BE2C (cell line): Measurements from ENCODE around the gene ADAMTS8.
"Not testable (repeated sequence)": the region's sequence is repeated elsewhere in the genome, so short reads cannot be mapped to it uniquely, and the experiment has no call there.

Experiments used
- DNase-seq: peaks from one replicate; pipeline ENCODE4 v3.0.0-alpha.2; 2020
- H3K27me3 ChIP-seq: fragments of 250-450 bp; sonication (Bioruptor Pico); 2 replicates; pipeline ENCODE4 v1.5.1; 2020; ENCODE audit warnings: mild to moderate bottlenecking
- H3K36me3 ChIP-seq: fragments of 250-450 bp; sonication (Bioruptor Pico); 2 replicates; pipeline ENCODE4 v1.5.1; 2020; ENCODE audit warnings: mild to moderate bottlenecking
- H3K4me1 ChIP-seq: fragments of 250-450 bp; sonication (Bioruptor Pico); 2 replicates; pipeline ENCODE4 v1.5.1; 2020
- H3K4me3 ChIP-seq: 2 replicates; pipeline ENCODE4 v1.5.1; 2011; ENCODE audit warnings: low read depth, low read length
- H3K9me3 ChIP-seq: fragments of 250-450 bp; sonication (Bioruptor Pico); 2 replicates; pipeline ENCODE4 v1.5.1; 2020
- TF ChIP-seq, protein P1 (sequence below): IDR thresholded peaks from 2 replicates; pipeline ENCODE4 v1.5.1; 2012; ENCODE audit warnings: mild to moderate bottlenecking, low read depth, low read length

Gene ADAMTS8

DNA sequence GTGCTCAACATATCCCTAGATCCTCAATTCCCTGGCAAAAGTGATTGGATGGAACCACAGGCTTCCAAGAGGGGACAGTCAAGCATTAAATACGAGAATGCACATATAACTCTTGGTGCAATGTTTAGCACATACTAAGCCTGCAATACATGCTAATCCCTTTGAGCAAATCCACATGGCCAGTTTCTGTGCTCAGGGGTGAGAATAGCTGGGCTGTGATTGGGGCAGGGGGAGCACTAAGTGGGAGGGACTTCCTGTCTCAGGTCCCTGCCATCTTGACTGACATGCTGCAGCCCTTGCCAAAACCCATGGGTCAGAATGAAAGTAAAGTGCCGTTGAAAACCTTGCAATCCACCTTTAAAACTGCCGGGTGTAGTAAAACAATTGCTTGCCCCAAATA is 17.4 kb upstream of the ADAMTS8 start:
- Histone ChIP-seq H3K36me3 (no peaks in the 10 kb centered on the region), H3K4me1 (no peaks in the 10 kb centered on the region), H3K4me3 (no peak overlapping the region), H3K9me3 (no peaks in the 10 kb centered on the region), H3K27me3 (peaks cover 22% of the 10 kb centered on the region)
- TF ChIP-seq, protein P1, sequence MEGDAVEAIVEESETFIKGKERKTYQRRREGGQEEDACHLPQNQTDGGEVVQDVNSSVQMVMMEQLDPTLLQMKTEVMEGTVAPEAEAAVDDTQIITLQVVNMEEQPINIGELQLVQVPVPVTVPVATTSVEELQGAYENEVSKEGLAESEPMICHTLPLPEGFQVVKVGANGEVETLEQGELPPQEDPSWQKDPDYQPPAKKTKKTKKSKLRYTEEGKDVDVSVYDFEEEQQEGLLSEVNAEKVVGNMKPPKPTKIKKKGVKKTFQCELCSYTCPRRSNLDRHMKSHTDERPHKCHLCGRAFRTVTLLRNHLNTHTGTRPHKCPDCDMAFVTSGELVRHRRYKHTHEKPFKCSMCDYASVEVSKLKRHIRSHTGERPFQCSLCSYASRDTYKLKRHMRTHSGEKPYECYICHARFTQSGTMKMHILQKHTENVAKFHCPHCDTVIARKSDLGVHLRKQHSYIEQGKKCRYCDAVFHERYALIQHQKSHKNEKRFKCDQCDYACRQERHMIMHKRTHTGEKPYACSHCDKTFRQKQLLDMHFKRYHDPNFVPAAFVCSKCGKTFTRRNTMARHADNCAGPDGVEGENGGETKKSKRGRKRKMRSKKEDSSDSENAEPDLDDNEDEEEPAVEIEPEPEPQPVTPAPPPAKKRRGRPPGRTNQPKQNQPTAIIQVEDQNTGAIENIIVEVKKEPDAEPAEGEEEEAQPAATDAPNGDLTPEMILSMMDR, result no peak
- no peak for DNase-seq

DNA sequence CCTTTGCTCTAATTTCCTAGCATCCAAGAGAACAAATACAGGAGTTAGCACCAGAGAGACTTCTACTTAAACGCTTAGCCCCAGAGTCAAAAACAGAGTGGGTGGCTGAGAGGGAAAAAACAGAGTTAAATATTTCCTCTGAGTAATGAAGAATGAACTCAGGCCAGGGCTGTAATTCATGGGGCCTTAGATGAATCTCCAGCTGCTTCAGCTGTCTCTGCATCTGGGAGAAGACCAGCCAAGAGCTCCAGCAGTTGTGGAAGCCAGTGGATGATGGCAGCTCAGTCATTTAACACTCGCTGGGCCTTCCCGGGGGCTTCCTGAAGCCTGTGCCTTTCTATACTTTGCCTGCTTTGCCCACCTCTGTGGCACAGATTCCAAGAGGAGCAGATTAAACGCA is 14.3 kb upstream of the ADAMTS8 start:
- H3K9me3 ChIP-seq, result no peaks in the 10 kb centered on the region
- H3K4me3 ChIP-seq, result no peak overlapping the region
- H3K4me1 ChIP-seq, result no peaks in the 10 kb centered on the region
- DNase-seq, result no peak
- H3K36me3 ChIP-seq, result no peaks in the 10 kb centered on the region
- no peaks in the 10 kb centered on the region for H3K27me3 ChIP-seq
- TF ChIP-seq, protein P1, result no peak

DNA sequence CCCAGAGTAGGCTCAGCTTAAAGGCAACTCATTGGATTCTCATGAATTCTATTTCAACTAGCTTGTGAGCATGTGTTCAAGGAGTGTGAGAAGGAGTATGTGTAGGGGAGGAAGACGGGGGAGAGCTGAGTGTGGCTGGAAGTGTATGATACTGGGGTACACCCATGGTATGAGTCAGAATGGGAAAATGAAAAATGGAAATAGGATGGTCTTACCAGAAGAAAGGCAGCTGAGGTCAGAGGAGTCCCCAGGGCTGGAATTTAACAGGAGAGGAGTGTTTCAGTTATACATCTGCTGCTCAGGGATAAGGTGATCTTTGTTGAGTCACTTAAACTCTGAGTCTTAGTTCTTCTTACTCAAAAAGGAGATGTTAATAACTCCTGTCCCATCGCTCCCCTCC is 13.3 kb upstream of the ADAMTS8 start:
- DNase-seq, result no peak
- no peak overlapping the region for H3K4me3 ChIP-seq
- no peaks in the 10 kb centered on the region for H3K4me1 ChIP-seq
- no peaks in the 10 kb centered on the region for H3K36me3 ChIP-seq
- TF ChIP-seq, protein P1, result no peak
- no peaks in the 10 kb centered on the region for H3K27me3 ChIP-seq
- H3K9me3 ChIP-seq, result no peaks in the 10 kb centered on the region

DNA sequence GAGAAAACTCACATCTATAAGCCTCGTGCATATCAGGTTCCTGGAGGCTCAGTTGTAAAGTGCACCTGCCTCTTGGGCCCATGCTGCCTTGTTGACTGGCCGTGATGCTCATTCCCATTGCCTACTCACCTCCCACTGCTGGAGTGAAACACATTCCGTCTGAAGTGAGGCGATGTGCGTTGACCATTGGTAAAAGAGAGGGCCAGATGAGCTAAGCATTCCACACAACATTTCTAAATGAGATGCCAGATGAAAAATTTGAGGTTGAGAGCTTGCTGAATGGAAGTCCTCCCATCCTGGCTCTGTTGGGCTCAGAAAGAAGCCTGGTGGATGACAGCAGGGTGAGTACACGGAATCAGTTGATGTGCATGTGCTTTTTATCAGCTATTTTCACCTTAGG is 11.5 kb upstream of the ADAMTS8 start:
- DNase-seq, result no peak
- no peaks in the 10 kb centered on the region for H3K9me3 ChIP-seq
- H3K4me3 ChIP-seq, result no peak overlapping the region
- TF ChIP-seq, protein P1, result no peak
- H3K36me3 ChIP-seq, result no peaks in the 10 kb centered on the region
- no peaks in the 10 kb centered on the region for H3K27me3 ChIP-seq
- H3K4me1 ChIP-seq, result no peaks in the 10 kb centered on the region

DNA sequence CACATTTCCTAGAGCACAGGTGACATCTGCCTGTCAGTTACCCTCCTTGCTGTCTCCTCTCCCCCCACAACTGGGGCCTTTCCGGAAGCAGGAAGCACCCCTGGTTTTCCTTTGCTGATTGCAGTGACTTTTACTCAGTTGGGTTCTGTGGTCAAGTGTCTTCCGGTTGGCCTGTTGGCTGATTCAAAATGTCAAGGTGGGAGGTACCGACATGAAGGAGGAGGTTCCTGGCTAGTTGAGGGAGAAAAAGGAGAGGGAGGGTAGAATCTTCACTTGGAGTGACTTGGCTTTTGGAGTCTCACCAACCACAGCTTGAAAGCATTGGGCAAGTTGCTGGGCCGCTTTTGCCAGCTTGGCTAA is 10.7 kb upstream of the ADAMTS8 start:
- Histone ChIP-seq H3K36me3 (no peaks in the 10 kb centered on the region), H3K9me3 (no peaks in the 10 kb centered on the region), H3K27me3 (no peaks in the 10 kb centered on the region), H3K4me1 (no peaks in the 10 kb centered on the region), H3K4me3 (no peak overlapping the region)
- TF ChIP-seq, protein P1, result no peak
- DNase-seq, result no peak

DNA sequence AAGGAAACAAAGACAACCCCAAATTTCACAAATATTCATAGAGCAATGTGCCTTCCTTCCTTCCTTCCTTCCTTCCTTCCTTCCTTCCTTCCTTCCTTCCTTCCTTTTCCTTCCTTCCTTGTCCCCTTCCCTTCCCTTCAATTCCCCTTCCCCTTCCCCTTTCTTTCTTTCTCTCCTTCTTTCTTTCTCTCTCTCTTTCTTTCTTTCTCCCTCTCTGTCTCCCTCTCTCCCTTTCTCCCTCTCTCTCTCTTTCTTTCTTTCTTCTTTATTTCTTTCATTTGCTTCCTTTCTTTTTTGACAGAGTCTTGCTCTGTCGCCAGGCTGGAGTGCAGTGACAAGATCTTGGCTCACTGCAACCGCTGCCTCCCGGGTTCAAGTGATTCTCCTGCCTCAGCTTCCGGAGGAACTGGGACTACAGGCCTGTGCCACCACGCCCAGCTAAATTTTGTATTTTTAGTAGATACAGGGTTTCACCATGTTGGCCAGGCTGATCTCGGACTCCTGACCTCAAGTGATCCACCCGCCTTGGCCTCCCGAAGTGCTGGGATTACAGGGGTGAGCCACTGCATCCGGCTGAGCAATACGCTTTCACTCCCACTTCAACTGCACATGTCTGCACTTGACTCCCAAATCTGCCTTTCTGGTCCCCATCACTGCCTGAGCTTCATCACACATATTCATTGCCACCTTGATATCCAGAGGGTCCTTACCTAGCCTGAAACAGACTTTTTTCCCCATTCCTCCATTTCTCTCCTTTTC is 10.2 kb upstream of the ADAMTS8 start:
- not testable (repeated sequence) for H3K36me3 ChIP-seq, H3K27me3 ChIP-seq, H3K9me3 ChIP-seq, H3K4me1 ChIP-seq, DNase-seq, H3K4me3 ChIP-seq
